ENCODE data around the gene FOXI1.

Gene FOXI1

DNA sequence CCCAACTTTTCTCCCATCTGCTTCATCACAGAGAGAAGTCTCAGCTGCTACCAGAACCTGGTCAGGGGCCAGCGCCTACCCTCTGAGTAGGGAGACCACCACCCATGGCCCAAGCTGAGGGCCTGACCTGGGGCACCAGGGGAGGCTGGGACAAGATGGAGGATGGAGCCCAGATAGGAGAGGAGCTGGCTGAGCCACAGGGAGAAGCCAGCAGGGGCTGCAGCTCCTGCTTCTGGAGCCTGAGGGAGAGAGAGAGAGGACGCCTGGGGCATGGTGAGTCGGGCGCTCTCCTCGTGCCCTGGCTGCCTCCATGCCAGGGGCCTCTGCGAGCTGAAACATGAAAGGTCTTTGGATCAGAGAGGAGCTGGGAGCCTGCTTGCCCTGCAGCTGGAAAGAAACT, 1.4 kb upstream of the FOXI1 start:
- H3K27ac ChIP-seq (ENCODE audit: low read depth, low read length), result no peak overlapping the region
- no peak overlapping the region for H3K9ac ChIP-seq (ENCODE audit: low read length)
- H3K27me3 ChIP-seq (ENCODE audit: low read length), result no peaks in the 10 kb centered on the region
- no peaks in the 10 kb centered on the region for H3K36me3 ChIP-seq (ENCODE audit: low read length)
- no peaks in the 10 kb centered on the region for H3K79me2 ChIP-seq (ENCODE audit: insufficient read depth, low read length)
- no peak overlapping the region for H3K4me2 ChIP-seq (ENCODE audit: low read depth, low read length, poor library complexity, severe bottlenecking)
- no peaks in the 10 kb centered on the region for H3K9me3 ChIP-seq (ENCODE audit: insufficient read depth, low read length)
- H3K4me3 ChIP-seq (ENCODE audit: insufficient read depth, low read length, poor library complexity, severe bottlenecking), result no peak overlapping the region
- TF ChIP-seq EZH2phosphoT487 (conservative IDR thresholded peaks at IDR 0.05; ENCODE audit: low read length), result no peak
- TF ChIP-seq, protein P1, sequence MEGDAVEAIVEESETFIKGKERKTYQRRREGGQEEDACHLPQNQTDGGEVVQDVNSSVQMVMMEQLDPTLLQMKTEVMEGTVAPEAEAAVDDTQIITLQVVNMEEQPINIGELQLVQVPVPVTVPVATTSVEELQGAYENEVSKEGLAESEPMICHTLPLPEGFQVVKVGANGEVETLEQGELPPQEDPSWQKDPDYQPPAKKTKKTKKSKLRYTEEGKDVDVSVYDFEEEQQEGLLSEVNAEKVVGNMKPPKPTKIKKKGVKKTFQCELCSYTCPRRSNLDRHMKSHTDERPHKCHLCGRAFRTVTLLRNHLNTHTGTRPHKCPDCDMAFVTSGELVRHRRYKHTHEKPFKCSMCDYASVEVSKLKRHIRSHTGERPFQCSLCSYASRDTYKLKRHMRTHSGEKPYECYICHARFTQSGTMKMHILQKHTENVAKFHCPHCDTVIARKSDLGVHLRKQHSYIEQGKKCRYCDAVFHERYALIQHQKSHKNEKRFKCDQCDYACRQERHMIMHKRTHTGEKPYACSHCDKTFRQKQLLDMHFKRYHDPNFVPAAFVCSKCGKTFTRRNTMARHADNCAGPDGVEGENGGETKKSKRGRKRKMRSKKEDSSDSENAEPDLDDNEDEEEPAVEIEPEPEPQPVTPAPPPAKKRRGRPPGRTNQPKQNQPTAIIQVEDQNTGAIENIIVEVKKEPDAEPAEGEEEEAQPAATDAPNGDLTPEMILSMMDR (IDR thresholded peaks at IDR 0.05; ENCODE audit: insufficient read depth, low read length, poor library complexity, severe bottlenecking), result no peak
- no peaks in the 10 kb centered on the region for H3K9me2 ChIP-seq (replicated peaks; ENCODE audit: insufficient read depth, low read length)
- H2AFZ ChIP-seq (ENCODE audit: low read depth, low read length, severe bottlenecking), result no peak overlapping the region
- H4K20me1 ChIP-seq (ENCODE audit: low read depth, low read length), result no peaks in the 10 kb centered on the region
- H3F3A ChIP-seq (ENCODE audit: insufficient read depth), result no peaks in the 10 kb centered on the region

DNA sequence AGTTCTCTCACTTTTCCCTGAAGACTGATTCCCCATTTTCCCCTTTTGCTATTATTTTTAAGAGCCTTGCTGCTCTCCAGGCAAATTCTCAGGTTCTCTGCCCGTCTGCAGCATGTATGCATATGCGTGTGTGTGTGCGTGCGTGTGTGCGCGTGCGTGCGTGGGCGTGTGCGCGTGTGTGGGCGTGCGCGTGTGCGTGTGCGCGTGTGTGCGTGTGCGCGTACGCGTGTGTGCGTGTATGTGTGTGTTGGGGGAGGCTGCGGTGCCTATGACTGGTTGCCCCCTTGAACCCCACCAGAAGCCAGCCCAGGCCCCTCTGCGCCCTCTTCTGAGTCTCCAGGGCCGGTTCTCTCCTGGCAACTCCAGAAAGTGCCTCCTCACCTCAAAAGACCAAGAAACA, 987 bp upstream of the FOXI1 start:
- Histone ChIP-seq H3K4me3 (ENCODE audit: insufficient read depth, low read length, poor library complexity, severe bottlenecking) (no peak overlapping the region), H4K20me1 (ENCODE audit: low read depth, low read length) (no peaks in the 10 kb centered on the region), H2AFZ (ENCODE audit: low read depth, low read length, severe bottlenecking) (no peak overlapping the region), H3K9ac (ENCODE audit: low read length) (no peak overlapping the region), H3K36me3 (ENCODE audit: low read length) (no peaks in the 10 kb centered on the region), H3K79me2 (ENCODE audit: insufficient read depth, low read length) (no peaks in the 10 kb centered on the region), H3K9me3 (ENCODE audit: insufficient read depth, low read length) (no peaks in the 10 kb centered on the region), H3K27me3 (ENCODE audit: low read length) (no peaks in the 10 kb centered on the region), H3K4me2 (ENCODE audit: low read depth, low read length, poor library complexity, severe bottlenecking) (no peak overlapping the region), H3F3A (ENCODE audit: insufficient read depth) (no peaks in the 10 kb centered on the region), H3K27ac (ENCODE audit: low read depth, low read length) (no peak overlapping the region), H3K9me2 (replicated peaks; ENCODE audit: insufficient read depth, low read length) (no peaks in the 10 kb centered on the region)
- TF ChIP-seq EZH2phosphoT487 (conservative IDR thresholded peaks at IDR 0.05; ENCODE audit: low read length), result no peak
- TF ChIP-seq, protein P1 (IDR thresholded peaks at IDR 0.05; ENCODE audit: insufficient read depth, low read length, poor library complexity, severe bottlenecking), result no peak

DNA sequence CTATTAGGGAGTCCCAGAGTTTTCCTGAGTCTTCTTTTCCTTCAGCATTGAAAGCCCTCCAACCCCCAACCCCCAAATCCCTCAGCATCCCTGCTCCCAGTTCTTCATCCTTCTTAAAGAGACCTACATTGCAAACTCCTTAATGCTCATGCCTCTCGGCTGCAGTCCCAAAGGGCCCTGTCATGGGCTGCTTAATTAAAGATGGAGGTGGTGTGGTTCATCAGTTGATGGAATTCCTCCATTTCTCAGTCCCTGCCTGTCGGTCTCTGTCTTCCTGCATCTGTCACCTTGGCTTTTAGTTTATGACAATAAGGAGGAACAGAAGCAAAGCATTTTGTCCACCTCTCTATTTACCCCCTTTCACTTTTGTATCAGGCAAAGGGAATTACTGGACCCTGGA, 2.0 kb downstream of the FOXI1 start:
- Histone ChIP-seq H3K4me2 (ENCODE audit: low read depth, low read length, poor library complexity, severe bottlenecking) (no peak overlapping the region), H3F3A (ENCODE audit: insufficient read depth) (no peaks in the 10 kb centered on the region), H3K36me3 (ENCODE audit: low read length) (no peaks in the 10 kb centered on the region), H3K9me3 (ENCODE audit: insufficient read depth, low read length) (no peaks in the 10 kb centered on the region), H3K27ac (ENCODE audit: low read depth, low read length) (no peak overlapping the region), H3K79me2 (ENCODE audit: insufficient read depth, low read length) (no peaks in the 10 kb centered on the region), H3K4me3 (ENCODE audit: insufficient read depth, low read length, poor library complexity, severe bottlenecking) (no peak overlapping the region), H2AFZ (ENCODE audit: low read depth, low read length, severe bottlenecking) (no peak overlapping the region), H3K9me2 (replicated peaks; ENCODE audit: insufficient read depth, low read length) (no peaks in the 10 kb centered on the region), H3K27me3 (ENCODE audit: low read length) (no peaks in the 10 kb centered on the region), H3K9ac (ENCODE audit: low read length) (no peak overlapping the region), H4K20me1 (ENCODE audit: low read depth, low read length) (no peaks in the 10 kb centered on the region)
- TF ChIP-seq, protein P1 (IDR thresholded peaks at IDR 0.05; ENCODE audit: insufficient read depth, low read length, poor library complexity, severe bottlenecking), result no peak
- TF ChIP-seq EZH2phosphoT487 (conservative IDR thresholded peaks at IDR 0.05; ENCODE audit: low read length), result no peak
